Spleen (tissue), 7 donors: ENCODE data around the gene ZNF500.

ENCODE experiments used
- POLR2A ChIP-seq, 3 donors: fragments of 450-650 bp; IDR thresholded peaks; one replicate each; pipeline ENCODE4 v1.5.1; 2017; ENCODE audit warnings: antibody characterized with exemption in 3 of 3, mild to moderate bottlenecking in 1 of 3
- POLR2AphosphoS5 ChIP-seq, 3 donors: sonication (generic); formaldehyde crosslinking; IDR thresholded peaks; one replicate each; pipeline ENCODE4 v1.5.1; 2017; ENCODE audit warnings: antibody characterized with exemption in 3 of 3
- TF ChIP-seq, protein P1 (sequence below), 11 experiments: fragments of 200-600 bp in 7 of 11; fragments of 450-650 bp in 4 of 11; sonication (generic) in 4 of 11; IDR thresholded peaks in 8 of 11; conservative IDR thresholded peaks in 3 of 11; 1 replicate in 7 of 11; 2 replicates in 4 of 11; pipeline versions ENCODE4 v1.4.0 to v1.8.0; 2016 to 2021; ENCODE audit warnings: antibody characterized with exemption in 11 of 11, inconsistent platforms in 4 of 11, mild to moderate bottlenecking in 1 of 11
- donor health status: DM: no; HTN: no; CAD: no; lungs with moderate emphysema.
- donor health status: DM: no; HTN: no; CAD: no.
- donor health status: DM: no; HTN: no; CAD: no.

DNA sequence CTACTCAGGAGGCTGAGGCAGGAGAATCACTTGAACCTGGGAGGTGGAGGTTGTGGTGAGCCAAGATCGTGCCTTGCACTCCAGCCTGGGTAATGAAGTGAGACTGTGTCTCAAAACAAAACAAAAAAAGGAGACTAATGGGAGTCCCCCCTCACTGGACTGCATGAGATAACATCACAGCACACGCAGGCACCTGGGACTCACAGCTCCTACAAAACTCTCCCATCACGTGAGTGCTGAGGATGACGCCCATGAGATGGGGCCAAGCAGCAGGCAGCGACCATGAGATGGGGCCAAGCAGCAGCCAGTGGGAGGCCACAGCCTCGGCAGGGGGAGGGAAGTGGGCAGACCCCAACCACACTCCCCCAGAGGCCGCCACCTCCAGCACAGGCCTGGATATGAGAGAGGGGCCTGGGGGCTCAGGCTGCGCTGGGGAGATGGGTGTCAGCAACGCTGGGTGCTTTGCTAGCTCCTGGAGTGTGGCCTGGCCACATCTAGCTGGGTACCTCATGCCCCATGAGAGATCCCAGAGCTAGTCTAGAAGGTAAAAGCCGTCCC is 17.2 kb downstream of the ZNF500 start:
- TF ChIP-seq, protein P1, sequence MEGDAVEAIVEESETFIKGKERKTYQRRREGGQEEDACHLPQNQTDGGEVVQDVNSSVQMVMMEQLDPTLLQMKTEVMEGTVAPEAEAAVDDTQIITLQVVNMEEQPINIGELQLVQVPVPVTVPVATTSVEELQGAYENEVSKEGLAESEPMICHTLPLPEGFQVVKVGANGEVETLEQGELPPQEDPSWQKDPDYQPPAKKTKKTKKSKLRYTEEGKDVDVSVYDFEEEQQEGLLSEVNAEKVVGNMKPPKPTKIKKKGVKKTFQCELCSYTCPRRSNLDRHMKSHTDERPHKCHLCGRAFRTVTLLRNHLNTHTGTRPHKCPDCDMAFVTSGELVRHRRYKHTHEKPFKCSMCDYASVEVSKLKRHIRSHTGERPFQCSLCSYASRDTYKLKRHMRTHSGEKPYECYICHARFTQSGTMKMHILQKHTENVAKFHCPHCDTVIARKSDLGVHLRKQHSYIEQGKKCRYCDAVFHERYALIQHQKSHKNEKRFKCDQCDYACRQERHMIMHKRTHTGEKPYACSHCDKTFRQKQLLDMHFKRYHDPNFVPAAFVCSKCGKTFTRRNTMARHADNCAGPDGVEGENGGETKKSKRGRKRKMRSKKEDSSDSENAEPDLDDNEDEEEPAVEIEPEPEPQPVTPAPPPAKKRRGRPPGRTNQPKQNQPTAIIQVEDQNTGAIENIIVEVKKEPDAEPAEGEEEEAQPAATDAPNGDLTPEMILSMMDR (IDR thresholded peaks at IDR 0.05 in 8 of 11, conservative IDR thresholded peaks at IDR 0.05 in 3 of 11) = no peak
- TF ChIP-seq POLR2A (IDR thresholded peaks at IDR 0.05) (no peak), POLR2AphosphoS5 (IDR thresholded peaks at IDR 0.05) (peak in 1 of 3 donors; percentile 13)
